H1 (cell line): ENCODE results near the gene DCAF6. TPM values are rescaled to one million over a fixed set of nuclear protein-coding genes. Genes with fewer than 3 reads are reported as not detected.

Experiments
- BRCA1 ChIP-seq: IDR thresholded peaks from 2 replicates; pipeline ENCODE4 v1.6.1; 2012; ENCODE audit warnings: low read depth, low read length, improper control_type of control experiment
- CBX8 ChIP-seq: fragments of 300-800, 300-1000 bp; sonication (generic); IDR thresholded peaks from 2 replicates; pipeline ENCODE4 v1.7.1; 2016; ENCODE audit warnings: low read depth, low read length, borderline replicate concordance
- CREB1 ChIP-seq: IDR thresholded peaks from 2 replicates; pipeline ENCODE4 v1.6.1; 2012; ENCODE audit warnings: inconsistent platforms
- NANOG ChIP-seq: IDR thresholded peaks from 2 replicates; pipeline ENCODE4 v1.6.1; 2011; ENCODE audit warnings: low read length, low read depth, mild to moderate bottlenecking, inconsistent platforms; ENCODE audit not compliant: insufficient read depth, poor library complexity, severe bottlenecking
- PHF8 ChIP-seq: fragments of 200-600 bp; sonication (generic); conservative IDR thresholded peaks from 2 replicates; pipeline ENCODE4 v1.7.1; 2012; ENCODE audit warnings: low read depth, mild to moderate bottlenecking, inconsistent platforms, low read length, moderate library complexity
- SIRT6 ChIP-seq: IDR thresholded peaks from one replicate; pipeline ENCODE4 v1.7.1; 2012; ENCODE audit warnings: low read length, inconsistent platforms
- SP2 ChIP-seq: IDR thresholded peaks from 2 replicates; pipeline ENCODE4 v1.6.1; 2012; ENCODE audit warnings: mild to moderate bottlenecking, low read length, inconsistent platforms
- polyA plus RNA-seq, 7 experiments: library from polyadenylated mRNA; depleted of rRNA in 3 of 7; stranded (reverse) in 5 of 7; unstranded in 2 of 7; fragments of >200 nt in 5 of 7; fragments of 200-250 nt in 2 of 7; gene quantifications; 1 replicate in 5 of 7; 2 replicates in 1 of 7; 4 replicates in 1 of 7; pipeline versions ENCODE4 v1.2.1 to v1.2.3, GENCODE V29; 2011 to 2013; ENCODE audit warnings: missing spikeins in 2 of 7, mixed read lengths in 2 of 7
- total RNA-seq: library from RNA; stranded (reverse); fragmentation: NEBNext Ultra II Directional; extraction: Animal tissue kit (Norgen Biotek cat#: 25700); gene quantifications from 2 replicates; pipeline ENCODE4 v1.2.1, GENCODE V29; 2021
- TF ChIP-seq, protein P1 (sequence below): fragments of 300-600 bp; sonication (generic); IDR thresholded peaks from 2 replicates; pipeline ENCODE4 v1.7.1; 2012; ENCODE audit warnings: low read length, moderate library complexity, mild to moderate bottlenecking, inconsistent platforms; ENCODE audit not compliant: insufficient replicate concordance
- TF ChIP-seq, protein P2 (sequence below), 3 experiments: IDR thresholded peaks; 1 replicate in 2 of 3; 2 replicates in 1 of 3; pipeline versions ENCODE4 v1.5.1 to v1.6.1; 2011; ENCODE audit warnings: low read length in 3 of 3, mild to moderate bottlenecking in 3 of 3, inconsistent platforms in 2 of 3, low read depth in 1 of 3, moderate library complexity in 1 of 3; ENCODE audit not compliant: insufficient read depth in 1 of 3; ENCODE audit errors: control extremely low read depth in 1 of 3

The DCAF6 gene
- total and polyA plus RNA-seq, 2 of the 8 experiments (the other 6 are each of a cell fraction or from before 2014, with no cell fraction given) = 12.3 to 17.4 TPM

DNA sequence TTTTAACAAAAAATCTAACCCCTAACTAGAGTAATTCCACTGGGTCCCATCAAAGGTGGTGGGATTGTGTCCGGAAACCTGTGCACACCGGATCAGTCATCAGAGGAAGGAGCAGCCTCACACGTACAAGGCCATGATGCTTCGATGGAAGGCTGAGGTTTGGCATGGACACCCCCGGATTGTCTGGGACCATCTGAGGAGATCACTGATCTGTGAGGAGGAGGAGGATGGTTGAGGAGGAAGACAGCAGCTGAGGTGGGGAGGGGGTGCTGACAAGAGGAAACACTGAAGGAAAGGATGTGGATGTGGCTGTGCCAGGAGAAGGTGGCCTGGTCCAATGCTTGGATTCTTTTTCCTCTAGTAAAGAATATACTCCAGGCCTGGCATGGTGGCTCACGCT, 159.0 kb downstream of the DCAF6 start (continued):
- TF ChIP-seq, protein P1, sequence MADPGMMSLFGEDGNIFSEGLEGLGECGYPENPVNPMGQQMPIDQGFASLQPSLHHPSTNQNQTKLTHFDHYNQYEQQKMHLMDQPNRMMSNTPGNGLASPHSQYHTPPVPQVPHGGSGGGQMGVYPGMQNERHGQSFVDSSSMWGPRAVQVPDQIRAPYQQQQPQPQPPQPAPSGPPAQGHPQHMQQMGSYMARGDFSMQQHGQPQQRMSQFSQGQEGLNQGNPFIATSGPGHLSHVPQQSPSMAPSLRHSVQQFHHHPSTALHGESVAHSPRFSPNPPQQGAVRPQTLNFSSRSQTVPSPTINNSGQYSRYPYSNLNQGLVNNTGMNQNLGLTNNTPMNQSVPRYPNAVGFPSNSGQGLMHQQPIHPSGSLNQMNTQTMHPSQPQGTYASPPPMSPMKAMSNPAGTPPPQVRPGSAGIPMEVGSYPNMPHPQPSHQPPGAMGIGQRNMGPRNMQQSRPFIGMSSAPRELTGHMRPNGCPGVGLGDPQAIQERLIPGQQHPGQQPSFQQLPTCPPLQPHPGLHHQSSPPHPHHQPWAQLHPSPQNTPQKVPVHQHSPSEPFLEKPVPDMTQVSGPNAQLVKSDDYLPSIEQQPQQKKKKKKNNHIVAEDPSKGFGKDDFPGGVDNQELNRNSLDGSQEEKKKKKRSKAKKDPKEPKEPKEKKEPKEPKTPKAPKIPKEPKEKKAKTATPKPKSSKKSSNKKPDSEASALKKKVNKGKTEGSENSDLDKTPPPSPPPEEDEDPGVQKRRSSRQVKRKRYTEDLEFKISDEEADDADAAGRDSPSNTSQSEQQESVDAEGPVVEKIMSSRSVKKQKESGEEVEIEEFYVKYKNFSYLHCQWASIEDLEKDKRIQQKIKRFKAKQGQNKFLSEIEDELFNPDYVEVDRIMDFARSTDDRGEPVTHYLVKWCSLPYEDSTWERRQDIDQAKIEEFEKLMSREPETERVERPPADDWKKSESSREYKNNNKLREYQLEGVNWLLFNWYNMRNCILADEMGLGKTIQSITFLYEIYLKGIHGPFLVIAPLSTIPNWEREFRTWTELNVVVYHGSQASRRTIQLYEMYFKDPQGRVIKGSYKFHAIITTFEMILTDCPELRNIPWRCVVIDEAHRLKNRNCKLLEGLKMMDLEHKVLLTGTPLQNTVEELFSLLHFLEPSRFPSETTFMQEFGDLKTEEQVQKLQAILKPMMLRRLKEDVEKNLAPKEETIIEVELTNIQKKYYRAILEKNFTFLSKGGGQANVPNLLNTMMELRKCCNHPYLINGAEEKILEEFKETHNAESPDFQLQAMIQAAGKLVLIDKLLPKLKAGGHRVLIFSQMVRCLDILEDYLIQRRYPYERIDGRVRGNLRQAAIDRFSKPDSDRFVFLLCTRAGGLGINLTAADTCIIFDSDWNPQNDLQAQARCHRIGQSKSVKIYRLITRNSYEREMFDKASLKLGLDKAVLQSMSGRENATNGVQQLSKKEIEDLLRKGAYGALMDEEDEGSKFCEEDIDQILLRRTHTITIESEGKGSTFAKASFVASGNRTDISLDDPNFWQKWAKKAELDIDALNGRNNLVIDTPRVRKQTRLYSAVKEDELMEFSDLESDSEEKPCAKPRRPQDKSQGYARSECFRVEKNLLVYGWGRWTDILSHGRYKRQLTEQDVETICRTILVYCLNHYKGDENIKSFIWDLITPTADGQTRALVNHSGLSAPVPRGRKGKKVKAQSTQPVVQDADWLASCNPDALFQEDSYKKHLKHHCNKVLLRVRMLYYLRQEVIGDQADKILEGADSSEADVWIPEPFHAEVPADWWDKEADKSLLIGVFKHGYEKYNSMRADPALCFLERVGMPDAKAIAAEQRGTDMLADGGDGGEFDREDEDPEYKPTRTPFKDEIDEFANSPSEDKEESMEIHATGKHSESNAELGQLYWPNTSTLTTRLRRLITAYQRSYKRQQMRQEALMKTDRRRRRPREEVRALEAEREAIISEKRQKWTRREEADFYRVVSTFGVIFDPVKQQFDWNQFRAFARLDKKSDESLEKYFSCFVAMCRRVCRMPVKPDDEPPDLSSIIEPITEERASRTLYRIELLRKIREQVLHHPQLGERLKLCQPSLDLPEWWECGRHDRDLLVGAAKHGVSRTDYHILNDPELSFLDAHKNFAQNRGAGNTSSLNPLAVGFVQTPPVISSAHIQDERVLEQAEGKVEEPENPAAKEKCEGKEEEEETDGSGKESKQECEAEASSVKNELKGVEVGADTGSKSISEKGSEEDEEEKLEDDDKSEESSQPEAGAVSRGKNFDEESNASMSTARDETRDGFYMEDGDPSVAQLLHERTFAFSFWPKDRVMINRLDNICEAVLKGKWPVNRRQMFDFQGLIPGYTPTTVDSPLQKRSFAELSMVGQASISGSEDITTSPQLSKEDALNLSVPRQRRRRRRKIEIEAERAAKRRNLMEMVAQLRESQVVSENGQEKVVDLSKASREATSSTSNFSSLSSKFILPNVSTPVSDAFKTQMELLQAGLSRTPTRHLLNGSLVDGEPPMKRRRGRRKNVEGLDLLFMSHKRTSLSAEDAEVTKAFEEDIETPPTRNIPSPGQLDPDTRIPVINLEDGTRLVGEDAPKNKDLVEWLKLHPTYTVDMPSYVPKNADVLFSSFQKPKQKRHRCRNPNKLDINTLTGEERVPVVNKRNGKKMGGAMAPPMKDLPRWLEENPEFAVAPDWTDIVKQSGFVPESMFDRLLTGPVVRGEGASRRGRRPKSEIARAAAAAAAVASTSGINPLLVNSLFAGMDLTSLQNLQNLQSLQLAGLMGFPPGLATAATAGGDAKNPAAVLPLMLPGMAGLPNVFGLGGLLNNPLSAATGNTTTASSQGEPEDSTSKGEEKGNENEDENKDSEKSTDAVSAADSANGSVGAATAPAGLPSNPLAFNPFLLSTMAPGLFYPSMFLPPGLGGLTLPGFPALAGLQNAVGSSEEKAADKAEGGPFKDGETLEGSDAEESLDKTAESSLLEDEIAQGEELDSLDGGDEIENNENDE = no peak
- TF ChIP-seq PHF8 (no peak), NANOG (no peak), SP2 (no peak), CREB1 (no peak), BRCA1 (no peak), CBX8 (no peak), SIRT6 (no peak)
- TF ChIP-seq, protein P2, sequence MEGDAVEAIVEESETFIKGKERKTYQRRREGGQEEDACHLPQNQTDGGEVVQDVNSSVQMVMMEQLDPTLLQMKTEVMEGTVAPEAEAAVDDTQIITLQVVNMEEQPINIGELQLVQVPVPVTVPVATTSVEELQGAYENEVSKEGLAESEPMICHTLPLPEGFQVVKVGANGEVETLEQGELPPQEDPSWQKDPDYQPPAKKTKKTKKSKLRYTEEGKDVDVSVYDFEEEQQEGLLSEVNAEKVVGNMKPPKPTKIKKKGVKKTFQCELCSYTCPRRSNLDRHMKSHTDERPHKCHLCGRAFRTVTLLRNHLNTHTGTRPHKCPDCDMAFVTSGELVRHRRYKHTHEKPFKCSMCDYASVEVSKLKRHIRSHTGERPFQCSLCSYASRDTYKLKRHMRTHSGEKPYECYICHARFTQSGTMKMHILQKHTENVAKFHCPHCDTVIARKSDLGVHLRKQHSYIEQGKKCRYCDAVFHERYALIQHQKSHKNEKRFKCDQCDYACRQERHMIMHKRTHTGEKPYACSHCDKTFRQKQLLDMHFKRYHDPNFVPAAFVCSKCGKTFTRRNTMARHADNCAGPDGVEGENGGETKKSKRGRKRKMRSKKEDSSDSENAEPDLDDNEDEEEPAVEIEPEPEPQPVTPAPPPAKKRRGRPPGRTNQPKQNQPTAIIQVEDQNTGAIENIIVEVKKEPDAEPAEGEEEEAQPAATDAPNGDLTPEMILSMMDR (IDR thresholded peaks at IDR 0.05; ENCODE audit: control extremely low read depth in 1 of 3, insufficient read depth in 1 of 3, low read depth in 1 of 3, low read length in 3 of 3) = no peak
